Measurements from ENCODE around the gene BECN2. TPM values are rescaled to one million over a fixed set of nuclear protein-coding genes. Genes with fewer than 3 reads are reported as not detected.

Gene BECN2
- total RNA-seq, 4 donors from 2014 or later: not detected

DNA sequence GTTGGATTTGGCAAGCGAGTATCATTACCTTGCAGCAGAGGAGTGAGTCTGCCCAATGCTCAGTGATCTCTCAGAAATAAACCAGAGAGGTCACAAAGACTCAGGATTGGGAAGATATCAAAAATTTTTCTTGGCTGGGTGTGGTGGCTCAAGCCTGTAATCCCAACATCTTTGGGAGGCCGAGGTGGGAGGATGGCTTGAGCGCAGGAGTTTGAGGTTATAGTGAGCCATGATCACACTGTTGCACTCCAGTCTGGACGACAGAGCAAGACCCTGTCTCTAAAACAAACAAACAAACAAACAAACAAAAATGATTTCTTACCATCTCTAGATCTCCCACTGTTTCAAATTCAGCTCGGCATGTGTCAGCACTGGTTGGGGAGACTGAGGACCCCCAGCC, 13.3 kb upstream of the BECN2 start:
- TF ChIP-seq POLR2AphosphoS5 (IDR thresholded peaks at IDR 0.05) (no peak), CTCF (IDR thresholded peaks at IDR 0.05) (no peak), EP300 (IDR thresholded peaks at IDR 0.05; ENCODE audit: low read depth) (no peak), POLR2A (IDR thresholded peaks at IDR 0.05) (no peak)
- Histone ChIP-seq H3K4me3 (peak overlapping the region in 1 of 4 donors; percentile 13), H3K4me1 (no peaks in the 10 kb centered on the region), H3K27ac (no peak overlapping the region), H3K9me3 (no peaks in the 10 kb centered on the region), H3K36me3 (no peaks in the 10 kb centered on the region), H3K27me3 (no peaks in the 10 kb centered on the region)
- intact Hi-C loops (cut with DNase I; ENCODE audit: low total_unique reads): no loop called here
- 86 to 100% methylated on average over 2 to 5 of the region's 5 CpGs for WGBS, 2 donors (ENCODE audit: low coverage in 1 of 2)
- no peak for DNase-seq
- in situ Hi-C loops (cut with MboI; ENCODE audit: low pct_ligation_motif_present in 1 of 4, low pct_unique_long_range_greater_than_20kb in 1 of 4, low sequenced_read_pairs in 3 of 4): no loop called here

- Histone ChIP-seq H3K4me1 (no peaks in the 10 kb centered on the region), H3K27me3 (no peaks in the 10 kb centered on the region), H3K27ac (no peak overlapping the region), H3K4me3 (no peak overlapping the region), H3K9me3 (no peaks in the 10 kb centered on the region), H3K36me3 (no peaks in the 10 kb centered on the region)
- intact Hi-C loops (cut with DNase I; ENCODE audit: low total_unique reads): no loop called here
- WGBS, 2 donors (ENCODE audit: low coverage in 1 of 2): 71% methylated on average over 6 of the region's 6 CpGs
- in situ Hi-C loops (cut with MboI; ENCODE audit: low pct_ligation_motif_present in 1 of 4, low pct_unique_long_range_greater_than_20kb in 1 of 4, low sequenced_read_pairs in 3 of 4): no loop called here
- no peak for TF ChIP-seq EP300 (IDR thresholded peaks at IDR 0.05; ENCODE audit: low read depth)
- TF ChIP-seq POLR2AphosphoS5 (IDR thresholded peaks at IDR 0.05): no peak
- TF ChIP-seq POLR2A (IDR thresholded peaks at IDR 0.05): no peak
- no peak for TF ChIP-seq CTCF (IDR thresholded peaks at IDR 0.05)
- DNase-seq: no peak
Observed at GRCh38 chr1:241947354-241947753, 10.2 kb upstream of the BECN2 start.

DNA sequence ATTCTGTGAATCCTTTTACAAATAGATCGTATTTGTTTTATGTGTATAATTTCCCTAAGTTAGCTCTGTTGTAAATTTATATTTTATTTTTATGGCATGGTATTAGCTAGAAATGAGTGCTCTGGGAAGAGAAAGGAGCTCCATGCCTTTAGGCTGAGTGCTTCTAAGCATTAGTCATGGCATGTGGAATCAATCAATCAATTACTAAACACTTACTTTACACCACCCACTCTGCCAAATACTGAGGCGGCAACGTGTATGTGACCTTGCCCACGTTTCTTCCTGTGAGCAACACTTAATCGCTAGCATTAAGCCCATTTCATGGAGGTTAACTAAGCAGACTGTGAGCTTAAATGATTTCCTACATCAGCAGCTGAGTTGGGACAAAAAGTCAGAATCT, 7.2 kb upstream of the BECN2 start:
- no peaks in the 10 kb centered on the region for H3K4me1 ChIP-seq
- no peak for DNase-seq
- no peaks in the 10 kb centered on the region for H3K27me3 ChIP-seq
- H3K36me3 ChIP-seq: no peaks in the 10 kb centered on the region
- no peak overlapping the region for H3K4me3 ChIP-seq
- intact Hi-C loops (cut with DNase I; ENCODE audit: low total_unique reads) (no loop called here), in situ Hi-C loops (cut with MboI; ENCODE audit: low pct_ligation_motif_present in 1 of 4, low pct_unique_long_range_greater_than_20kb in 1 of 4, low sequenced_read_pairs in 3 of 4) (no loop called here)
- no peaks in the 10 kb centered on the region for H3K9me3 ChIP-seq
- no peak overlapping the region for H3K27ac ChIP-seq
- 38 to 68% methylated on average over 4 to 5 of the region's 5 CpGs for WGBS, 2 donors (ENCODE audit: low coverage in 1 of 2)
- TF ChIP-seq POLR2A (IDR thresholded peaks at IDR 0.05) (no peak), EP300 (IDR thresholded peaks at IDR 0.05; ENCODE audit: low read depth) (no peak), CTCF (IDR thresholded peaks at IDR 0.05) (no peak), POLR2AphosphoS5 (IDR thresholded peaks at IDR 0.05) (no peak)

DNA sequence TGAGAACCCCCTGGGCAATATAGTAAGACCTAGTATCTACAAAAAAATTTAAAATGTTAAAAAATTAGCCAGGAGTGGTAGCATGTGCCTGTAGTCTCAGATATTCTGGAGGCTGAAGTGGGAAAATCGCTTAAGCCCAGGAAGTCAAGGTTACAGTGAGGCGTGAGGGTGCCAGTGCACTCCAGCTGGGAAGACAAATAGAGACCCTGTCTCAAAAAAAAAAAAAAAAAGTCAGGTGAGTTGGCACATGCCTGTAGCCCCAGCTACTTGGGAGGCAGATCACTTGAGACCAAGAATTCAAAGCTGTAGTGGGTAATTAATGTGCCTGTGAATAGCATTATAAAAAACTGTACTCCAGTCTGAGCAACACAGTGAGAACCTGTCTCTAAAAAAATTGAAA, 4.6 kb downstream of the BECN2 start:
- TF ChIP-seq EP300 (IDR thresholded peaks at IDR 0.05; ENCODE audit: low read depth): no peak
- TF ChIP-seq CTCF (IDR thresholded peaks at IDR 0.05): no peak
- no peak for TF ChIP-seq POLR2A (IDR thresholded peaks at IDR 0.05)
- no peak for TF ChIP-seq POLR2AphosphoS5 (IDR thresholded peaks at IDR 0.05)
- 77 to 86% methylated on average over 2 of the region's 2 CpGs for WGBS, 2 donors (ENCODE audit: low coverage in 1 of 2)
- in situ Hi-C loops (cut with MboI; ENCODE audit: low pct_ligation_motif_present in 1 of 4, low pct_unique_long_range_greater_than_20kb in 1 of 4, low sequenced_read_pairs in 3 of 4): no loop called here
- H3K4me1 ChIP-seq: no peaks in the 10 kb centered on the region
- no peak overlapping the region for H3K4me3 ChIP-seq
- no peak overlapping the region for H3K27ac ChIP-seq
- intact Hi-C loops (cut with DNase I; ENCODE audit: low total_unique reads): no loop called here
- no peaks in the 10 kb centered on the region for H3K27me3 ChIP-seq
- no peaks in the 10 kb centered on the region for H3K9me3 ChIP-seq
- DNase-seq: no peak
- H3K36me3 ChIP-seq: no peaks in the 10 kb centered on the region

Measured in transverse colon (tissue), 4 donors.